Tibial artery (tissue), 4 donors: ENCODE results near the gene ILK.
A peak's percentile ranks its signal among the peaks of the same experiment; 100 is the strongest.

ENCODE experiments used
- DNase-seq, 2 donors: peaks; one replicate each; pipeline ENCODE4 v3.0.0-alpha.2; 2019
- H3K27ac ChIP-seq, 2 donors: fragments of 200-600 bp; sonication (generic) in 1 of 2; 1 replicate in 1 of 2; 2 replicates in 1 of 2; pipeline ENCODE4 v1.5.1; 2018 to 2019; ENCODE audit warnings: mild to moderate bottlenecking in 1 of 2
- H3K27me3 ChIP-seq, 2 donors: fragments of 200-600 bp; sonication (generic) in 1 of 2; one replicate each; pipeline versions ENCODE4 v1.5.1 to v1.6.0; 2016 to 2019
- H3K36me3 ChIP-seq, 3 donors: fragments of 200-600 bp; sonication (generic) in 2 of 3; one replicate each; pipeline ENCODE4 v1.5.1; 2016 to 2019; ENCODE audit warnings: mild to moderate bottlenecking in 2 of 3
- H3K4me1 ChIP-seq, 4 donors: fragments of 200-600 bp; sonication (generic) in 2 of 4; 1 replicate in 3 of 4; 2 replicates in 1 of 4; pipeline ENCODE4 v1.5.1; 2016 to 2019
- H3K4me3 ChIP-seq, 2 donors: fragments of 200-600 bp; sonication (generic) in 1 of 2; 1 replicate in 1 of 2; 2 replicates in 1 of 2; pipeline ENCODE4 v1.5.1; 2018 to 2019; ENCODE audit warnings: mild to moderate bottlenecking in 2 of 2
- H3K9me3 ChIP-seq, 3 donors: fragments of 200-600 bp; sonication (generic) in 1 of 3; one replicate each; pipeline ENCODE4 v1.5.1; 2016 to 2019
- CTCF ChIP-seq, 2 experiments: fragments of 200-600 bp in 1 of 2; fragments of 450-650 bp in 1 of 2; IDR thresholded peaks; one replicate each; pipeline ENCODE4 v1.5.1; 2017 to 2019; ENCODE audit warnings: antibody characterized with exemption in 2 of 2, mild to moderate bottlenecking in 1 of 2, moderate library complexity in 1 of 2
- intact Hi-C: fragments of 100-400 bp; cut with DNase I; formaldehyde crosslinking; loops from one replicate; pipeline ENCODE4 v1.15.0; 2023; ENCODE audit warnings: low total_unique reads

ILK gene

GRCh38 chr11:6633422-6634408 lies 30.1 kb downstream of the ILK start:
- peak in 1 of 2 donors; percentile 53 for DNase-seq
- Histone ChIP-seq H3K4me1 (peaks cover 0 to 40% (median 34%) of the 10 kb centered on the region in 4 donors), H3K9me3 (no peaks in the 10 kb centered on the region), H3K27me3 (no peaks in the 10 kb centered on the region), H3K4me3 (no peak overlapping the region), H3K27ac (no peak overlapping the region), H3K36me3 (peaks cover 9 to 54% (median 39%) of the 10 kb centered on the region in 3 donors)
- intact Hi-C loops, result no loop called here
- no peak for TF ChIP-seq CTCF (IDR thresholded peaks at IDR 0.05)

- Histone ChIP-seq H3K4me3 (no peak overlapping the region), H3K36me3 (peaks cover 9 to 46% (median 32%) of the 10 kb centered on the region in 3 donors), H3K4me1 (peaks cover 0 to 48% (median 40%) of the 10 kb centered on the region in 4 donors), H3K27ac (no peak overlapping the region), H3K9me3 (no peaks in the 10 kb centered on the region), H3K27me3 (no peaks in the 10 kb centered on the region)
- no peak for DNase-seq
- intact Hi-C loops, result no loop called here
- TF ChIP-seq CTCF (IDR thresholded peaks at IDR 0.05), result no peak
Observed at GRCh38 chr11:6634534-6634933, 31.0 kb downstream of the ILK start.

GRCh38 chr11:6635082-6635932 lies 31.7 kb downstream of the ILK start:
- no peak overlapping the region for H3K4me3 ChIP-seq
- peak overlapping the region; percentile 58 to 63 for H3K27ac ChIP-seq
- intact Hi-C loops, result no loop called here
- H3K4me1 ChIP-seq, result peaks cover 0 to 50% (median 42%) of the 10 kb centered on the region in 4 donors
- no peak for TF ChIP-seq CTCF (IDR thresholded peaks at IDR 0.05)
- no peaks in the 10 kb centered on the region for H3K27me3 ChIP-seq
- H3K9me3 ChIP-seq, result no peaks in the 10 kb centered on the region
- H3K36me3 ChIP-seq, result peaks cover 9 to 46% (median 30%) of the 10 kb centered on the region in 3 donors
- DNase-seq, result no peak

- peak overlapping the region; percentile 58 to 63 for H3K27ac ChIP-seq
- H3K4me3 ChIP-seq, result no peak overlapping the region
- H3K36me3 ChIP-seq, result peaks cover 9 to 45% (median 30%) of the 10 kb centered on the region in 3 donors
- no peaks in the 10 kb centered on the region for H3K9me3 ChIP-seq
- DNase-seq, result no peak
- TF ChIP-seq CTCF (IDR thresholded peaks at IDR 0.05), result no peak
- intact Hi-C loops, result no loop called here
- H3K27me3 ChIP-seq, result no peaks in the 10 kb centered on the region
- H3K4me1 ChIP-seq, result peaks cover 0 to 50% (median 42%) of the 10 kb centered on the region in 4 donors
Observed at GRCh38 chr11:6636480-6636879, 32.9 kb downstream of the ILK start.

- Histone ChIP-seq H3K9me3 (no peaks in the 10 kb centered on the region), H3K27me3 (no peaks in the 10 kb centered on the region), H3K27ac (peak overlapping the region; percentile 29 to 58), H3K4me1 (peaks cover 0 to 50% (median 42%) of the 10 kb centered on the region in 4 donors), H3K36me3 (peaks cover 0 to 32% (median 17%) of the 10 kb centered on the region in 3 donors), H3K4me3 (no peak overlapping the region)
- no peak for TF ChIP-seq CTCF (IDR thresholded peaks at IDR 0.05)
- intact Hi-C loops, result no loop called here
- DNase-seq, result peak; percentile 50 to 87
Observed at GRCh38 chr11:6637871-6638270, 34.3 kb downstream of the ILK start.
